Activated CD8-positive, alpha-beta memory T cell treated with anti-CD3 and anti-CD28 coated beads, Interleukin-2, amount 50 U/mL, for 48 hours (primary cell): ENCODE results near the gene SHE.
A peak's percentile ranks its signal among the peaks of the same experiment; 100 is the strongest.
"Not testable (repeated sequence)": the region's sequence is repeated elsewhere in the genome, so short reads cannot be mapped to it uniquely, and the experiment has no call there.

Source experiments
- DNase-seq: peaks from one replicate; pipeline ENCODE4 v3.0.0-alpha.2; 2020

SHE gene

GRCh38 chr1:154512760-154513159 is 10.5 kb upstream of the SHE start:
- DNase-seq: no peak

DNA sequence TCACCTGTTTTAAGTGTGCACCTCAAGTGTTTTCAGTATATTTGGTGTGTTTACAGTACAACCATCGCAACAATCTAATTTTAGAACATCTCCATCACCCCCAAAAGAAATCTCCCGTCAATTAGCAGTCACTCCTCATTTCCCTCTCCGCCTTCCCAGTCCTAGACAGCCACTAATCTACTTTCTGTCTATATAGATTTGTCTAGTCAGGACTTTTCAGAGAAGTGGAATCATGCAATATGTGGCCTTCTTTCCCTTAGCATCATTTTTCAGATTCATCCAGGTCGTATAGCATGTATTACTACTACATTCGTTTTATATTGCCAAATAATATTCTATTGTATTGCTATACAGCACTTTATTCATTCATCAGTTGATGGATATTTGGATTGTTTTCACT is 1.7 kb upstream of the SHE start:
- no peak for DNase-seq

DNA sequence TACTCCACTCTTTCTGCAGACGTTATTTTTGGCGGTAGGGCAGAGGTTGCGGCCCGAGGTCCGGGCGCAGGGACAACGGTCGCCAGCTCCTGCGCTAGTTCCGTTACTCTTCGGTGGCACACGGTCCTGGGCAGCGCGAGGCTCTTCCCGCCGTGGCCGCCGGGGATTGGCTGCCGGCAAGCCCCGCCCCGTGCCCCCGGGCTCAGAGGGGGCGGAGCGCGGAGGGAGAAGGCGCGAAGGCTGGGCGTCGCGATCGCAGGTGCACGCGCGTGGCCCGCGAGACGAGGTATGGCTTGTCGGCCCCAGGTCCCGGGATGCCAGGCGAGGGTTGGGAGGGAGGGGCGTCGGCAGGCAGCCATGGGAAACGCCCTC is 518 bp upstream of the SHE start:
- DNase-seq: no peak

DNA sequence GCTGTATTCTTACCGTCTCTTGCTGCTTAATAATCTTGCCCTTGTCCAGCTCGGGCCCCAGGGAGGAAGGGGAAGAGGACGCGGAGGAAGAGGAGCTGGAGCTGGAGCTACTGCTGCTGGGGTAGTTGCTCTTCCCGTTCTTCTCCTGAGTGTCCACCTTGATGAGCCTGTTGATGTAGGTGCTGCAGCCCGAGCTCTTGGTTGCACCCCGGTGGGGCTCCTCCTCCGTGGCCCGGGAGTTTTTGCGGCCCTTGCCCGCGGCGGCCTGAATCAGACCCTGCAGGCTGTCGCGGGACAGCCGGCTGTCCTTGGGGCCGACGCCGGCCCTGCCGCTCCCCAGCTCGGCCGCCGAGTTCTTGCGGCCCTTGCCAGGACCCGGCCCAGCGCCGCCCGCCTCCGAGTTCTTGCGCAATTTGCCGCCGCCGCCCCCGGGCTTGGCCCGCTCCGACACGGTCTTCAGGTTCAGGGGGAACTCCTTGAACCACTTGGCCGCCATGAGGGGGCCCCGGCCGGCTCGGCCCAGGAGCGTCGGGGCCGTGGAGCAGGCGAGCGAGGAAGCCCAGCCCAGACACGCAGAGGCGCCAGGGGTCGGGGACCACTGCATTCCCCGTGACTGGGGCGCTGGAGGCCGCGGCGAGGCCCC is 668 bp downstream of the SHE start:
- no peak for DNase-seq

DNA sequence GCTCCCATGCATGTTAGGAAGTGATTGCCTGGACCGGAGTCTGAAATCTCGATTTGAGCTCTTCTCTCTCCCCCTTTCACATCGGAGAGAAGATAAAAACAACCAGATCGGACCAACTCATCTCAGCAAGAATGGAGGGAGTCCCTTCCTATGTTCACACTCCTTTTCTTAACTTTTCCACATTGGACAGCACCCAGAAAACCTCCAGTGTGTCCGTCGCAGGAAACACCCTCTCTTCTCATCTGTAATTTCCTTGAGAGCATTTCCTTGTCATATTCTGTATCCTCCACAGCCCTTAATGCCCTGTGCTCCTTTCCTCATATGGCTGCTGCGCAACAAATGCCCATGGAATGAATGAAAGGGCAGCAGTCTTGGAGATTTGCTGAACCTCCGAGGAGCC is 1.7 kb downstream of the SHE start:
- DNase-seq: peak; percentile 33

DNA sequence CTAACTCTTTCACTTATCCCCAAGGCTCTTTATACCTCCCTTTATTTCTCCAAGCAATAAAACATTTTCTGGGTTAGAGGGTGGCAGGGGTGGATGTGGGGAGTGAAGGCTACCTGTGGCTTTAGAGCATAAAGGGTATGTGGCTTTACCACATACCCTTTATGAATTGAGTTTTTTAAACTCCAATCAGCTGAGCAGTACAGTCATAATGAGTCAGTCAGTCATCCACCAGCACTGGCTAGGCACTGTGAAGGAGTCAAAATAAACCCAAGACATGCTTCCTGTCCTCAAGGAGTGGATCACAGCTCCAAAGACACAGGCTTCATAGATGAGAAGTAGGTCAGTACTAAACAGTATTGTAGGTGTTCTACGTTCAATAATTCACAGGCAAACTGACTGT is 2.8 kb downstream of the SHE start:
- DNase-seq: peak; percentile 43

- DNase-seq: peak; percentile 53
Measured at GRCh38 chr1:154497026-154497806, 5.0 kb downstream of the SHE start.

- no peak for DNase-seq
Measured at GRCh38 chr1:154496383-154496782, 5.8 kb downstream of the SHE start.

- DNase-seq: no peak
Measured at GRCh38 chr1:154495496-154496273, 6.5 kb downstream of the SHE start.

- no peak for DNase-seq
Measured at GRCh38 chr1:154493276-154493675, 8.9 kb downstream of the SHE start.

DNA sequence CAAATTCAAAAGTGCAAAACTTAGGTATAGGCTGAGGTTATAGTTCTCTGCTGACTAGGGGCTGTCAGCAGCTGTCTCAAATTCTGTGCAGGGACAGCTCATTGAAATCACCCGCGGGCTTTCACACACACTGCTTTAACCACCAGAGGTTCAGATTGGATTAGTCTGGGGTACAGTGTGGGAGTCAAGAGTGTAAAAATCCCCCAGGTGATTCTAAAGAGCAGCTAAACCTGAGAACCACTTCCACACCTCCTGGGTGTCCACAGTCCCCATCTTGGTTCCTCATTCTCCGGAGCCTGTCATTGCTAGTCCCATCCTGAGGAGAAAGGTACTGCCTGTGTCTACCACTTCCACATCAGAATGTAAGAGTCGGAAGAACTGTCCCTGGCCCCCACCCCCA is 10.1 kb downstream of the SHE start:
- no peak for DNase-seq

- no peak for DNase-seq
Measured at GRCh38 chr1:154490317-154490716, 11.9 kb downstream of the SHE start.

DNA sequence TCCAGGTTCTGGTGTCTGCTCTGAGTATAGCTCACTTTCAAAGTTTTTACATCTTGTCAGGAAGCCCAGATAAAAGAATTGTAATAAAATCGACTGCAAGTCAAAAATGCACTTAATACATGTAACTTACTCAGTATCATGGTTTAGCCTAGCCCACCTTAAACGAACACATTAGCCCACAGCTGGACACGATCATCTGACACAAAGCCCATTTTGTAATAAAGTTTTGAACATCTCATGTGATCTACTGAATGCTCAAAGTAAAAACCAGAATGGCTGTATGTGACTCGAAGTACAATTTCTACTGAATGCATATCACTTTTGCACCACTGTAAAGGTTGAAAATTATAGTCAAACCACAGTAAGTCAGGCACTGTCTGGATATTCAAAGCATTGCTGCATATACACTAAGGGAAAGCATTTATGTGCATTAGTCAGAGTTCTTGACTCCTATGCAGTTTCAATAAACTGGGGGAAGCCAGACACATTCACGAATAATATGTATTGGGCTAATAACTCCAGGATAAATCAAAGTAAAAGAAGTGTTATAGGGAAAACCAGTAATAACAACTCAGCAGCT is 12.4 kb downstream of the SHE start:
- DNase-seq: no peak

- DNase-seq: no peak
Measured at GRCh38 chr1:154488922-154489321, 13.3 kb downstream of the SHE start.

GRCh38 chr1:154486756-154487155 is 15.5 kb downstream of the SHE start:
- not testable (repeated sequence) for DNase-seq

GRCh38 chr1:154485910-154486496 is 16.2 kb downstream of the SHE start:
- no peak for DNase-seq

DNA sequence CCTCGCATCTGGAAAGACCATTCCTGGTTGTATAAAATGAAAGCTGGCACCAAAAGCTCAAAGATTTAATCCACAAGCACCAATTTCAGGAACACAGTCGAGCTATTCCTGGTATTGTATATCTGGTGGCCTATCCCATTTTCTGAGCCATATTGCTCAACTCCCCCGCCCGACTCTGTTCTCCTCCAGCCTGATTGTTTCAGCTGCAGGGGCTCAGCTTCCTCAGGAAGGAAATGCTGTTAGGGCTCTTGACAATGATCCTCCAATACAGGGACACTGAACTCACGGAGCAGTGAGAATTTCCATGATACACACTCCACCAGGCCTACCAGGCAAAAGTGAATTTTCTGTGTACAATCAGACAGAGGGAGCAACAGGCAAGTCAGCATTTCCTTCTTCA is 17.1 kb downstream of the SHE start:
- no peak for DNase-seq

GRCh38 chr1:154483941-154484803 is 18.0 kb downstream of the SHE start:
- no peak for DNase-seq

GRCh38 chr1:154481053-154481452 is 21.2 kb downstream of the SHE start:
- no peak for DNase-seq

DNA sequence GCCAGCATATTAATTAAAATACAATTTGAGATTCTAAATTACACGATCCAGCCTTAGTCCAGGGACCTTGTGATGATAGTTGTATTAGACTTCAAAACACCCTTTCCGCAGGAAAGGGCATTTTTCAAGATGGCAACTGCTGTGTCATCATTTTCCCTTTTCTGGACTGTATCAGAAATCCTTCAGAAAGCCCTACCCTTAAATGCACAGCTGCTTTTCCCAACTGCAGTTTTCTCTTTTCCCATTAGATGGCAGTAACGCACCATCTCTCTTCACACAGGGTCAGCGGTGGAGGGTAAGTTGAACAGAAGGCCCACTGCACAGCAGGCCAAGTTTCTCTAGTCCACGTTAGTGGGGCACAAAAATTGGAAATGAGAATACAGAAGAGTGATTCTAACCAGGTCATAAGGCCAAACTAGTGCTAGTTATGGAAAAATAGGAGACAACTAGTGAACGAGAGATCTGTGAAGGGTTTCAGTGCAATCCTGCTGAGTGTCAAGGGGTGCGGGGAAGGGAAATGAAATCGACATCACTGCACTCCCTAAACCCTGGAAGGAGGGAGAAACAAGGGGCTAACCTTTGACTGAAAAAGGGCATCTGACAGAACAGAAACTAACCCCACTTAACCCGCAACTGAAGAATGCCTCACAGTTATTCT is 22.3 kb downstream of the SHE start:
- peak; percentile 72 for DNase-seq

DNA sequence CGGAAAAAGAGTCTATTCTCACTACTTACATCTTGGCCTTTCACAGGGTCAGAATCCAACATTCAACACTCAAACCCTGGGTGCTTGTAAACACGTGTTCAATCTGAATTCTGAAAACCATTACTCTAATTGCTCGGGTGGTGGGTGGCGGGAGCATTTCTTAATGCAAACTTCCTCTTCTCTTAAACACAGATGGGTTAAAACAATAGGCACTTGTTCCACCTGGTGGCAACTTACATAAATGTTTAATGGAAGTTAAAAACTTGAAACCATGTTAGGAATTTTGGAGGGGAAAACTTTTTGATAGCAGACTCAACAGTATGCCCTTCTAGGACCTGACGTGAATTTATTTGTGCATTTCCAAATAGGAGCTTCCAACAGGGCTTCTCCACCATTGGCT is 23.6 kb downstream of the SHE start:
- no peak for DNase-seq

- DNase-seq: no peak
Measured at GRCh38 chr1:154478013-154478412, 24.2 kb downstream of the SHE start.
